ENCODE measurements around the gene FRK. TPM values are rescaled to one million over a fixed set of nuclear protein-coding genes. Genes with fewer than 3 reads are reported as not detected.

Gene FRK
- total RNA-seq, 2 experiments from 2014 or later: not detected

- Histone ChIP-seq H3K4me1 (ENCODE audit: insufficient read depth, low read length) (peaks cover 26% of the 10 kb centered on the region), H3K27ac (ENCODE audit: low read depth in 1 of 2, low read length in 2 of 2) (no peak overlapping the region), H3K9me3 (ENCODE audit: control insufficient read depth in 1 of 2, insufficient read depth in 1 of 2, low read length in 2 of 2) (no peaks in the 10 kb centered on the region), H3K36me3 (ENCODE audit: insufficient read depth, low read length) (peaks cover 7% of the 10 kb centered on the region), H3K27me3 (ENCODE audit: control insufficient read depth in 1 of 2, insufficient read depth in 2 of 2, low read length in 2 of 2) (no peaks in the 10 kb centered on the region), H3K4me3 (ENCODE audit: low read length) (peak overlapping the region; percentile 67)
- peaks cover 28% of the 10 kb centered on the region for H3K36me3 Mint-ChIP-seq (ENCODE audit: low read depth)
- ChIA-PET CTCF (interaction anchor here (1.0 to 1.9 kb wide), 5 partner anchors 10 to 469 kb away, joined by 3 to 11 read pairs (median 5); partner anchors contain the start of gene RWDD1), POLR2A (interaction anchor here (0.8 to 2.6 kb wide), 5 partner anchors 11 to 580 kb away, joined by 3 to 27 read pairs (median 12); partner anchors contain the start of genes RWDD1 and TSPYL1)
- ATAC-seq (ENCODE audit: poor library complexity): no peak
- no peaks in the 10 kb centered on the region for H3K27me3 Mint-ChIP-seq
- H3K4me1 Mint-ChIP-seq (ENCODE audit: low read depth): peaks cover 66% of the 10 kb centered on the region
- H3K9me3 Mint-ChIP-seq: no peaks in the 10 kb centered on the region
- peak overlapping the region; percentile 99 for H3K4me3 Mint-ChIP-seq
- peak overlapping the region; percentile 80 for H3K27ac Mint-ChIP-seq
- intact Hi-C loops (cut with DNase I, micrococcal nuclease): loop anchor here in 1 of 2 experiments (2.0 to 10.0 kb wide), 4 partner anchors 153 to 1573 kb away; partner anchors contain the start of genes KPNA5, NUS1, RWDD1 and TSPYL4
- no peak for DNase-seq
- TF ChIP-seq, protein P1, sequence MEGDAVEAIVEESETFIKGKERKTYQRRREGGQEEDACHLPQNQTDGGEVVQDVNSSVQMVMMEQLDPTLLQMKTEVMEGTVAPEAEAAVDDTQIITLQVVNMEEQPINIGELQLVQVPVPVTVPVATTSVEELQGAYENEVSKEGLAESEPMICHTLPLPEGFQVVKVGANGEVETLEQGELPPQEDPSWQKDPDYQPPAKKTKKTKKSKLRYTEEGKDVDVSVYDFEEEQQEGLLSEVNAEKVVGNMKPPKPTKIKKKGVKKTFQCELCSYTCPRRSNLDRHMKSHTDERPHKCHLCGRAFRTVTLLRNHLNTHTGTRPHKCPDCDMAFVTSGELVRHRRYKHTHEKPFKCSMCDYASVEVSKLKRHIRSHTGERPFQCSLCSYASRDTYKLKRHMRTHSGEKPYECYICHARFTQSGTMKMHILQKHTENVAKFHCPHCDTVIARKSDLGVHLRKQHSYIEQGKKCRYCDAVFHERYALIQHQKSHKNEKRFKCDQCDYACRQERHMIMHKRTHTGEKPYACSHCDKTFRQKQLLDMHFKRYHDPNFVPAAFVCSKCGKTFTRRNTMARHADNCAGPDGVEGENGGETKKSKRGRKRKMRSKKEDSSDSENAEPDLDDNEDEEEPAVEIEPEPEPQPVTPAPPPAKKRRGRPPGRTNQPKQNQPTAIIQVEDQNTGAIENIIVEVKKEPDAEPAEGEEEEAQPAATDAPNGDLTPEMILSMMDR (IDR thresholded peaks at IDR 0.05): no peak
These were observed 41.1 kb upstream of the FRK start for GRCh38 chr6:116101790-116102189.

DNA sequence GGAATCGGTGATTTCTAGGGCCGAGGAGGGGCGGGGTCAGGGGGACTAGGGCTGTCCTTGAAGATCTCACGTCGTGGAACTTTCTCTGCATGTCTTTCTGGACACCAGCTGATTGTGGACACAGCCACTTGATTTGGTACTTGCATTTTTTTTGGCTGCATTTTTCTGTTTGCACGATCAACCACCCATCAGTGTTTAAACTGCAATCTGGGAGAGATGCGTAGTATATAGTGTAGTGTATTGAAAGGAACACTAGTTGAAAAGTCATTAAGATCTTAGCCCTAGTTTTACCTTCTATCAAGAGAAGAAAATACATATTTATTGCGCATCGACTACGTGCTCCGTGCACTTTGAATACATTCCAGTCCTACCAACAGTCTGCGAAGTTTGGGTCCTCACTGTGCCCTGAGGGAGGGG is 40.6 kb upstream of the FRK start:
- peaks cover 0 to under 1% of the 10 kb centered on the region in 2 experiments for H3K9me3 ChIP-seq (ENCODE audit: control insufficient read depth in 1 of 2, insufficient read depth in 1 of 2, low read length in 2 of 2)
- Mint-ChIP-seq H3K27ac (peak overlapping the region; percentile 80), H3K36me3 (ENCODE audit: low read depth) (peaks cover 28% of the 10 kb centered on the region), H3K9me3 (no peaks in the 10 kb centered on the region), H3K4me3 (peak overlapping the region; percentile 99), H3K4me1 (ENCODE audit: low read depth) (peaks cover 64% of the 10 kb centered on the region), H3K27me3 (no peaks in the 10 kb centered on the region)
- H3K4me3 ChIP-seq (ENCODE audit: low read length): peak overlapping the region; percentile 67
- CTCF ChIA-PET: interaction anchor here (1.0 to 1.9 kb wide), 6 partner anchors 8 to 470 kb away, joined by 3 to 11 read pairs (median 4); partner anchors contain the start of gene RWDD1
- H3K4me1 ChIP-seq (ENCODE audit: insufficient read depth, low read length): peaks cover 26% of the 10 kb centered on the region
- H3K27me3 ChIP-seq (ENCODE audit: control insufficient read depth in 1 of 2, insufficient read depth in 2 of 2, low read length in 2 of 2): no peaks in the 10 kb centered on the region
- DNase-seq: no peak
- peak overlapping the region; percentile 40 to 75 for H3K27ac ChIP-seq (ENCODE audit: low read depth in 1 of 2, low read length in 2 of 2)
- intact Hi-C loops (cut with DNase I, micrococcal nuclease): loop anchor here in 1 of 2 experiments (5.0 to 10.0 kb wide), 3 partner anchors 471 to 1573 kb away; partner anchors contain the start of genes KPNA5, NUS1 and RWDD1
- POLR2A ChIA-PET: interaction anchor here (0.6 to 2.6 kb wide), 12 partner anchors 11 to 1501 kb away, joined by 3 to 27 read pairs (median 4); partner anchors contain the start of genes GOPC, KPNA5, RWDD1 and TSPYL1
- TF ChIP-seq, protein P1 (IDR thresholded peaks at IDR 0.05): no peak
- peak; percentile 8 for ATAC-seq (ENCODE audit: poor library complexity)
- H3K36me3 ChIP-seq (ENCODE audit: insufficient read depth, low read length): peaks cover 4% of the 10 kb centered on the region

- intact Hi-C loops (cut with DNase I, micrococcal nuclease): loop anchor here in 1 of 2 experiments (5.0 to 10.0 kb wide), 3 partner anchors 472 to 1574 kb away; partner anchors contain the start of genes KPNA5, NUS1 and RWDD1
- H3K9me3 ChIP-seq (ENCODE audit: control insufficient read depth in 1 of 2, insufficient read depth in 1 of 2, low read length in 2 of 2): peaks cover 0 to 7% of the 10 kb centered on the region in 2 experiments
- H3K4me3 Mint-ChIP-seq: peak within 1 kb of the TSS; percentile 99
- ATAC-seq (ENCODE audit: poor library complexity) (peak; percentile 92), DNase-seq (peak; percentile 65 to 92 (median 82))
- ChIA-PET CTCF (interaction anchor here (1.2 to 1.9 kb wide), 5 partner anchors 9 to 471 kb away, joined by 3 to 11 read pairs (median 5); partner anchors contain the start of gene RWDD1), POLR2A (interaction anchor here (0.6 to 2.6 kb wide), 15 partner anchors 12 to 1502 kb away, joined by 3 to 27 read pairs (median 3); partner anchors contain the start of genes GOPC, KPNA5, RWDD1 and TSPYL1)
- H3K36me3 Mint-ChIP-seq (ENCODE audit: low read depth): peaks cover 21% of the 10 kb centered on the region
- H3K36me3 ChIP-seq (ENCODE audit: insufficient read depth, low read length): peaks cover 4% of the 10 kb centered on the region
- peaks cover 58% of the 10 kb centered on the region for H3K4me1 Mint-ChIP-seq (ENCODE audit: low read depth)
- H3K4me1 ChIP-seq (ENCODE audit: insufficient read depth, low read length): peaks cover 26% of the 10 kb centered on the region
- TF ChIP-seq, protein P1 (IDR thresholded peaks at IDR 0.05): peak; percentile 52
- peak within 1 kb of the TSS; percentile 69 to 75 for H3K27ac ChIP-seq (ENCODE audit: low read depth in 1 of 2, low read length in 2 of 2)
- H3K4me3 ChIP-seq (ENCODE audit: low read length): peak within 1 kb of the TSS; percentile 67
- H3K27me3 Mint-ChIP-seq: no peaks in the 10 kb centered on the region
- no peaks in the 10 kb centered on the region for H3K27me3 ChIP-seq (ENCODE audit: control insufficient read depth in 1 of 2, insufficient read depth in 2 of 2, low read length in 2 of 2)
- peak within 1 kb of the TSS; percentile 80 for H3K27ac Mint-ChIP-seq
- peaks cover 3% of the 10 kb centered on the region for H3K9me3 Mint-ChIP-seq
These were observed 40.0 kb upstream of the FRK start, which contains the start of gene NT5DC1 for GRCh38 chr6:116100419-116101301. Gene NT5DC1 (plus strand): TSS chr6:116100853. CDS start chr6:116100931, 78 bp downstream.
